Pulmonary artery endothelial cell (primary cell): ENCODE results near the gene CENPE. TPM values are rescaled to one million over a fixed set of nuclear protein-coding genes. Genes with fewer than 3 reads are reported as not detected.

Source experiments
- DNase-seq: peaks from one replicate; pipeline ENCODE4 v3.0.0-alpha.2; 2011; ENCODE audit warnings: low read depth, low spot score
- total RNA-seq: library from RNA; depleted of rRNA; stranded (reverse); fragments of >200 nt; gene quantifications from 2 replicates; pipeline ENCODE4 v1.2.3, GENCODE V29; 2014

The CENPE gene
- total RNA-seq, 1 donor from 2014 or later: 13.1 TPM

DNA sequence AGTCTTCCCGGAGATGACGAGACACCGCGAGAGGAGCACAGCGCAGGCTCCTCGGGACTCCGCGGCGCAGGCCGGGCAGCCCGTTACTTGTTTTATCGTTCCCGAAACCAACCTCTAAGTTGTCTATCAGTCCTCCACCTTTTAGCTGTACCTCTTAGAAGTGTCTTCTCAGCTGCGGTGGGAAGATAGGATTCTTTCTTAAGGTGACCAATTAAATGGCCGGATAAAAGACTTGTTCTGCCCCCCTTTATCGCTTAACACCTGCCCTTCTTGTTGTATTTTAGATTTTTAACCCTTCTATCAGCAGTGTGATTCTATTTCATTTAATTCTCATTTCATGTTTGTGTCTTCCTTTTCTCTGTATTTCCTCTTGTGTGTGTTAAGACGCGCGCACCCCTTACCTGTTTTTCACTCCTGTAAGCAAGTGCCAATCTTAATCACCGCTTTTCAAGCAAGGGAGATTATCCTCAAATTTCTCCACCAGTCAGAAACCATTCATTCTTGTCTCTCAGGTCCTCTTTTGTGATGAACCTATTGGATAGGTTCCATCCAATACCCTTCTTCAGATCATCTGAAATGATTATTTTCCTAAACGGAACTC is 121.3 kb downstream of the CENPE start, which contains the start of gene SLC9B2:
Gene SLC9B2, minus strand, starts transcription at position 15 of the 601 bp plus-strand sequence. CDS start 9,211 bp downstream, outside the sequence.
- no peak for DNase-seq

DNA sequence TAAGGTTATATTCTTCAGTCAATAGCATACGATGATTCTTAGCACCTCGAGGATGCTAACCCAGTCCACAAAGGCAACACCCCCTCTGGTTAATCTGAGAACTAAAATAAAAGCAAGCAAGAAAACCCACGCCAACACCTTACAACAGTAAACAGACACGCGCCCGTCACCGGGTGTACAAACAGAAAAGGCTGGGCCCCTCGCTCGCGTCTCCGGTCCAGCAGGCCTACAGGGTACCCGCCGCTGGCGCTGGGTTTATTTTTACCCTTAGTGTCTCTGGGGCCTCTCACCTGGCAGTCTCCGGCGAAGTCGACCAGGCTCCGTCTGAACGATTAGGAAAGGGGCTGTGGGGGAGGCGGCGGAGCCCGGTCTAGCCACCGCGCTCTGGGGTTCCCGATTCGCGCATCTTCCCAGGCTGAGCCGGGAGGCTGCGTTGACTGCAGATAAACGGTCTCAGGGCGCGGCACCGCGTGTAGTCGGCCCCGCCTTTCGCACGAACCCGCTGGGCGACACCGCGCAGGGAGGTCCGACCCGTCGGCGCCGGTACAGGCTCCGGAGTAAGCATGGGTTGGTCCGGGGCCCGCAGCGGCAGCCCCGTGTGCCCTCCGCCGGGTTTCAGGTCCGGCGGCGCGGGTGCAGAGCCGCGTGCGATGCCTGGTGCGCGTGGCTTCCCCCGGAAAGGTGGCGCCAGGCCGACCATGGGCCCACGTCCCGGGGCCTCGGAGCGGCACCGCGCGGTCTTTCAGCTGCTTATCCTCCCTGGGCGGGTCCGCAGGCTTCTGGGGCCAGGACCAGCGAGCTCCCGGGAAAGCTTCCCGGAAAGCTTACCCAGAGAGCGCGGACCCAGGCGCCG is 122.0 kb downstream of the CENPE start:
- no peak for DNase-seq

DNA sequence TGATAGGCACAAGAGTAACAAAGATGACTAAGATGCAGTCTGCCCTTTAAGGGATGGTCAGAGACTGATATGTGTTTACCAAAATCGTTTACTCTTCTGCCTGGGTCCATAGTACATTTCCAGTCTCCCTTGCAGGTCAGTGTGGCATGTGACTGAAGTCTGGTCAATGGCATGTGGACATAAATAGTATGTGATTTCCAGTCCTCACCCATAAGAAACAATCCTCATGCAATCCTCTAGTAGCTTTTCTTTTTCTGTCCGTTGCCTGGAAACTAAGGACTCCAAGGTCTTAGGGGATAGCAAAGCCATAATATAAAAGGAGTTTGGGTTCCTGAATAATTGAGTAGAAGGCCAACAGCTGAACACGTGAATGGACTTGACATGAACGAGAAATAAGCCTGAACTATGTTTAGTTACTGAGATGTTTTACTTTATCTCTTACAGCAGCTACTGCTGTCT is 122.7 kb downstream of the CENPE start:
- DNase-seq: no peak

GRCh38 chr4:103074744-103075434 is 123.3 kb downstream of the CENPE start:
- no peak for DNase-seq

DNA sequence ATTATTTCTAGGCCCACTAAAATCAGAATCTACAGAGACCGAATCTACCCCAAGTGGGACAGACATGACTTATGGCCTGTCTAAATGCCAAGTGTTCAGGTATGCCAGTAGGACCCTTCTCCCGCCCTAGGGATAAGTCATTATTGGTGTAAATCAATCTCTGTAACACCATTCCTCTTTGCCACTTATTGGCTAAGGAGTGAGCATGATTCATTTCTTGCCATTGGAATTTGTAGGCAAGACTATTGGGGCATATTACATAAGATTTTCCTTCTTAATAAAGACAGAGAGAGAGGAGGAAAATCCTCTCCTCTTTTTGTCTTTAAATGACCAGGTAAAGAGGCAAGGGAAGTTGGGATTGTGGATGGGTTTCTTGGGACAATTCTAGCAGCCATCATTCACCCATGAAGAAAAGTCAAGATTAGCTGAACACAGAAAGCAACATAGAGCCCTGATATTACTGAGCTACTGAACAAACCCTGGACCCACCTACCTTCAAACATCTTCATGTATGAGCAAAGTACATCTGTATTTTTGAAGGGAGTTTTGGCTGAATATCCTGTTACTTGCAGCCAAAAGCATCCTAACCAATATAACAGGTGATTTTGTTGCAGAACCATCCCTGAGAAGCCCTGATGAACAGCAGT is 124.2 kb downstream of the CENPE start:
- DNase-seq: no peak

GRCh38 chr4:103067841-103068547 is 130.1 kb downstream of the CENPE start:
- no peak for DNase-seq

DNA sequence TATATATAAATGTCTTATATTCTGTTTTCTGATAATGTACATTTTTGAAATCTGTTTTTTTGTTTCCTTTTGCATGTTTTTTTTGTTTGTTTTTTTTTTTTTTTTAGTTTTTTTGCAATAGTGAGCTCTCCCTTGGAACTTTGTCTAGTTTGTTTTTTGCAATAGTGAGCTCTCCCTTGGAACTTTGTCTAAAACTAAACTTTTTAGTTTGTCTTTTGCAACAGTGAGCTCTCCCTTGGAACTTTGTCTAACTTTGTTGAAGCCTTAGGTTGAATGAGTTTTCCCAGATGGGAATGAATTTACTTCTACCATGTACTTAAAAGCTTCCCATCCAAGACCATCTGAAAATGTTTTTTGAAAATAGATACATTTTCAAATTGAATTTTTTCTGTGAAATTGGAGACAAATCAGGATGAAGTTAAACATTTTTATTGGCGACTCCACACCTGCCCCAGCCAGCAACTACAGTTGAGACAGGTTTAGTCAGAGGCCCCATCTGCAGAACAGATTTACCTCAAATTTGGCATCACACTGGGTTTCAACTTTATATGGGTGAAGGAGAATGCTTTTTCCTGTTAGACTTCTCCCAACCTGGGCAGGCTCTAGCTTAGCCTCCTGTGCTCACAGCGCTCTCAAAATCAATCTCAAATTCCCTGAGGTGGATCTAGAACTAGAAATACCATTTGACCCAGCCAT is 137.5 kb downstream of the CENPE start:
- DNase-seq: no peak

Other genes with a start within 250 kb of the CENPE start
- gene SLC9B1, start 178.6 kb downstream of the CENPE start, total RNA-seq: 0.59 and 0.67 TPM in 2 replicates
- gene SLC9B2, start 121.6 kb downstream of the CENPE start, total RNA-seq: 19.8 and 22.7 TPM in 2 replicates
- gene BDH2, start 98.5 kb downstream of the CENPE start, total RNA-seq: 33.4 and 34.2 TPM in 2 replicates